ENCODE data around the gene SOHLH1.

The SOHLH1 gene

GRCh38 chr9:135689011-135689410, 10.3 kb downstream of the SOHLH1 start:
- POLR2A ChIA-PET (ENCODE audit: low non-redundant PET): no interaction called here
- no peak for TF ChIP-seq CTCF (conservative IDR thresholded peaks at IDR 0.05; ENCODE audit: low read depth)

GRCh38 chr9:135687216-135687615, 12.1 kb downstream of the SOHLH1 start:
- H3K27ac ChIP-seq: no peak overlapping the region
- ChIA-PET POLR2A (ENCODE audit: low non-redundant PET) (no interaction called here), CTCF (no interaction called here)
- DNase-seq (ENCODE audit: low spot score): no peak
- TF ChIP-seq CTCF (conservative IDR thresholded peaks at IDR 0.05; ENCODE audit: low read depth): no peak

More at GRCh38 chr9:135689011-135689410, 10.3 kb downstream of the SOHLH1 start:
- DNase-seq (ENCODE audit: low spot score): no peak
- CTCF ChIA-PET: interaction anchor here (0.6 kb wide), 1 partner anchor 12 kb away, joined by 4 read pairs; no protein-coding TSS in a partner anchor
- no peak overlapping the region for H3K27ac ChIP-seq

- CTCF ChIA-PET: no interaction called here
- no peak overlapping the region for H3K27ac ChIP-seq
- DNase-seq (ENCODE audit: low spot score): no peak
- POLR2A ChIA-PET (ENCODE audit: low non-redundant PET): no interaction called here
- TF ChIP-seq CTCF (conservative IDR thresholded peaks at IDR 0.05; ENCODE audit: low read depth): no peak
Observed at GRCh38 chr9:135684691-135685090, 14.6 kb downstream of the SOHLH1 start.

GRCh38 chr9:135683401-135684034, 15.8 kb downstream of the SOHLH1 start:
- TF ChIP-seq CTCF (conservative IDR thresholded peaks at IDR 0.05; ENCODE audit: low read depth): no peak
- CTCF ChIA-PET: interaction anchor here (0.6 kb wide), 1 partner anchor 11 kb away, joined by 4 read pairs; no protein-coding TSS in a partner anchor
- H3K27ac ChIP-seq: no peak overlapping the region
- no peak for DNase-seq (ENCODE audit: low spot score)
- POLR2A ChIA-PET (ENCODE audit: low non-redundant PET): no interaction called here

- POLR2A ChIA-PET (ENCODE audit: low non-redundant PET): no interaction called here
- no peak overlapping the region for H3K27ac ChIP-seq
- no peak for DNase-seq (ENCODE audit: low spot score)
- CTCF ChIA-PET: no interaction called here
- no peak for TF ChIP-seq CTCF (conservative IDR thresholded peaks at IDR 0.05; ENCODE audit: low read depth)
Observed at GRCh38 chr9:135681161-135681560, 18.1 kb downstream of the SOHLH1 start.

GRCh38 chr9:135680056-135680455, 19.2 kb downstream of the SOHLH1 start:
- POLR2A ChIA-PET (ENCODE audit: low non-redundant PET): no interaction called here
- no peak for DNase-seq (ENCODE audit: low spot score)
- no peak overlapping the region for H3K27ac ChIP-seq
- no peak for TF ChIP-seq CTCF (conservative IDR thresholded peaks at IDR 0.05; ENCODE audit: low read depth)
- CTCF ChIA-PET: interaction anchor here (0.7 kb wide), 1 partner anchor 66 kb away, joined by 3 read pairs; a partner anchor contains a TSS
